A673 (cell line): Measurements from ENCODE around the gene EXOSC2.

Source experiments
- EZH2 ChIP-seq: fragments of 200-600 bp; sonication (generic); IDR thresholded peaks from 2 replicates; pipeline ENCODE4 v1.6.1; 2017; ENCODE audit warnings: borderline replicate concordance, low read depth, mild to moderate bottlenecking, mixed read lengths, antibody characterized with exemption, low read length; ENCODE audit not compliant: poor library complexity, severe bottlenecking
- TF ChIP-seq, protein P1 (sequence below): fragments of 300-800, 200-600 bp; sonication (generic); conservative IDR thresholded peaks from 2 replicates; pipeline ENCODE4 v1.5.1; 2017; ENCODE audit warnings: low read depth, mild to moderate bottlenecking, antibody characterized with exemption, low read length, moderate library complexity, mixed read lengths

DNA sequence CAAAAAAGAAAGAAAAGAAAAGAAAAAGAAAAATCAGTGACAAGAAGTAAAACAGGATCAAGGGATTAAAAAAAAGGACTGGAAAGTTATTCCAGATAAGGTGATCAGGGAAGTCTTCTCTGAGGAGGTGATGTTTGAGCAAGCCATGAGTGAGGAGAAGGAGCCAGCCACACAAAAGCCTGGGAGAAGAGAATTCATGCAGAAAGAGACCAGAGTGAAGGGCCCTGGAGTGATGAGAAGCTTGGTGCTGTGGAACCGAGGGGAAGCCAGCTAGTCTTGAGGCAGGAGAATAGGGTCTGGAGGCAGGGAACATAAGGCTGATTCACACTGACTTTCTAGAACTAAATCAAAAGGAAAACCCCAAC, 4.0 kb upstream of the EXOSC2 start:
- TF ChIP-seq, protein P1, sequence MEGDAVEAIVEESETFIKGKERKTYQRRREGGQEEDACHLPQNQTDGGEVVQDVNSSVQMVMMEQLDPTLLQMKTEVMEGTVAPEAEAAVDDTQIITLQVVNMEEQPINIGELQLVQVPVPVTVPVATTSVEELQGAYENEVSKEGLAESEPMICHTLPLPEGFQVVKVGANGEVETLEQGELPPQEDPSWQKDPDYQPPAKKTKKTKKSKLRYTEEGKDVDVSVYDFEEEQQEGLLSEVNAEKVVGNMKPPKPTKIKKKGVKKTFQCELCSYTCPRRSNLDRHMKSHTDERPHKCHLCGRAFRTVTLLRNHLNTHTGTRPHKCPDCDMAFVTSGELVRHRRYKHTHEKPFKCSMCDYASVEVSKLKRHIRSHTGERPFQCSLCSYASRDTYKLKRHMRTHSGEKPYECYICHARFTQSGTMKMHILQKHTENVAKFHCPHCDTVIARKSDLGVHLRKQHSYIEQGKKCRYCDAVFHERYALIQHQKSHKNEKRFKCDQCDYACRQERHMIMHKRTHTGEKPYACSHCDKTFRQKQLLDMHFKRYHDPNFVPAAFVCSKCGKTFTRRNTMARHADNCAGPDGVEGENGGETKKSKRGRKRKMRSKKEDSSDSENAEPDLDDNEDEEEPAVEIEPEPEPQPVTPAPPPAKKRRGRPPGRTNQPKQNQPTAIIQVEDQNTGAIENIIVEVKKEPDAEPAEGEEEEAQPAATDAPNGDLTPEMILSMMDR, result no peak
- TF ChIP-seq EZH2, result no peak
